AML-193 (cell line): ENCODE measurements around the gene ANP32E.
"Not testable (repeated sequence)": the region's sequence is repeated elsewhere in the genome, so short reads cannot be mapped to it uniquely, and the experiment has no call there.

Source experiments
- DNase-seq, 2 experiments: peaks; one replicate each; lab custom pipeline; 2025; lab: John Stamatoyannopoulos, UW

The ANP32E gene

DNA sequence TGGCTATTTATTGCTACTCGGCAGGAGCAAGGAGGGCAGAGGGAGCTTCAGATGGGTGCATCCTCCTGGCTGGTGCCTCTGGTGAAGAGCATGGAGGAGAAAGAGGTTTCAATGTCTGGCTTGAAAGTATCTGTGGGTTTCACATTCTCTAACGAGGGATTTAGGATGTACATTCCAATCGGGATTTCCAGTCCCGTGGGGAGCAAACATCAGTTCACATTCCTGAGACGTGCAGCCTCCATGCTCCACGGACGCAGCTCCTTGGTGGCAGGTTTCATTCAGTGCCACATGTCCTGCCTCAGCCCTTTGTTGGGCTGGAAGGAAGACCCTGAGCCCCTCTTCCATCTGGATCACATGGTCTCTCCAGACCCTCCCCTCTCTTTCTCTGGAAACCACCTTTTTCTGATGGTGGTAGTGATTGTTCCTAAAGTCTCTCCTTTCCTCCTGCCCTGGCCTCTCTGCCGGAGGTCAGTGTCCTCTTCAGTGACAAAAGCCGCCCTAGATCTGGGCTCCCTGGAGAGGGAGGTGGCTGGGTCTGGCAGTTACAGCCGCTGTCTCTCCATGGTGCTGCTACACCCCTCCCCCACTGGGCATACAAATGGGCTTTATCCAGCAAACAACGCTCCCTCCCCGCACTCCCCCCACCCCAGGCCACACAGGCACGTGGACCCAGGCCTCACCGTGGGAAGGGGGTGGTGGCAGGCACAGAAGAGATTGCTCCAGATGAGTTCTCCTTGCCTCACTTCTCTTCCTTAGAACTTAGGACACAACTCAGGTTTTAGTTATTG lies 20.8 kb upstream of the ANP32E start:
- DNase-seq: no peak

DNA sequence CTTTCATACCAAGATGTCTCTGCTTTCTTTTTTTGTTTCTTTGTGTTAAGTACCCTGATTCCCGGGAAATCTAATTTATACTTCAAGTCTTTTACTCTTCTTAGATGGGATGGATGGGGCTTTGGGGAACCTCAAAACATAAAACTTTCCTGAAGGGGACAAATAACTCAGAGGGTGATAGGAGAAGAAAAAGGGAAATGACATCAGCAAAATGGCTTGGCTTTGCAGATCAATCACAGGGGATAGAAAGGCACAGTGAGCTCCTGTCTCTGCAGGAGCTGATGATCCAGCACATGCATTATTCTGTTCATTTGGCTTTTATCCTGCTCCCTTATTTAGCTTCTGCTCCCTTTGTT lies 20.3 kb upstream of the ANP32E start:
- no peak for DNase-seq

DNA sequence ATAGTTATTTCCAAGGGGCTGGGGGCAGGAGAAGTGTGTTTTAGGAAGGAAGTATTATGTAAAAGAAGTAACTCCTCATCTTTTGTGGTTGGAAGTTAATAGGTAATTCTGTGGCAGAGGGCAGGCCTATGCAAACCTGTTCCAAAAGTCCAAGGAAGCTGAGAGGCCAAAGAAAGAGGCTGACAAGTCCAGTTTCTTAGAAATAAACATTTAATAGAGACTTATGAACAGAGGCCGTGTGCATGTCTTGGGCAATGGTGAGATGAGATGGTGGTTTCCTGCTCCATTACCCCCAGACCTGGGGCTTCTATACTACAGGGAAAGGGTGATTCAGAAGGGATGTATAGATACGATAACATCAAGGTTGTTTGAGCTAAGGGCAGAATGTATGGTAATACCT lies 14.0 kb upstream of the ANP32E start:
- peak; percentile 26 to 27 for DNase-seq

DNA sequence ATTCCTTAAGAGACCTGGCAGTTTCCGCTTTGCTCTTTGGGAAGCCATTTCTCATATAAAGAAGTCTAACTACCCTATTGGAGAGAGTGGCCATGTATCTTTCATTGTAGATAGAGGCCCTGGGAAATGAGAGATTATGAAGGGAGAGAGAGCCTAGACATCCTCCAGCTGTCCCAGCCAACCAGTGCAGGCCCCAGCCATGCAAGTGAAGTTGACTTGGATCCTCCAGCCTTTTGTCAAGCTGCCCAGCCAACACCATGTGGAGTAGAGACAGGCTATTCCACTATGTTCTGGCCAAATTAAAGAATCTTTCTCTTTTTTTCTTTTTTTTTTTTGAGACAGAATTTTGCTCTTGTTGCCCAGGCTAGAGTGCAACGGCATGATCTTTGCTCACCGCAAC lies 7.1 kb upstream of the ANP32E start:
- DNase-seq: no peak

DNA sequence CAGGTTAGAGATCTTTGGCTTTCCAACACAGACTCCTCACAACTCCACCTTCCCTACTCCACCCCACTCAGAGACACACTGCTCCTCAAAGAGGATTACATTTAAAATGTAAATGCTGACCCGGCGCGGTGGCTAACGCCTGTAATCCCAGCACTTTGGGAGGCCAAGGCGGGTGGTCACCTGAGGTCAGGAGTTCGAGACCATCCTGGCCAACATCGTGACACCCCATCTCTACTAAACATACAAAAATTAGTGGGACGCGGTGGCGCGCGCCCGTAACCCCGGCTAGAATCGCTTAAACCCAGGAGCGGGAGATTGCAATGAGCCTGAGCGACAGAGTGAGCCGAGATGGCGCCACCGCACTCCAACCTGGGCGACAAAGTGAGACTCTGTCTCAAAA lies 1.8 kb upstream of the ANP32E start:
- DNase-seq: no peak

DNA sequence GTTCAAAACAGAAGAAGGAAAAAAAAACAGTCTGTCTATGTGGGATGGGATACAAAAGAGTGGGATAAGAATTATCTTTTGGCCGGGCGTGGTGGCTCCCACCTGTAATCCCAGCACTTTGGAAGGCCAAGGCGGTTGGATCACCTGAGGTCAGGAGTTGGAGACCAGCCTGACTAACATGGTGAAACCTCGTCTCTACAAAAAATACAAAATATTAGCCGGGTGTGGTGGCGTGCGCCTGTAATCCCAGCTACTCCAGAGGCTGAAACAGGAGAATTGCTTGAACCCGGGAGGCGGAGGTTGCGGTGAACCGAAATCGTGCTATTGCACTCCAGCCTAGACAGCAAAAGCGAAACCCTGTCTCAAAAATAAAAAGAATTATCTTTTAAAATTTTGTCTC lies 1.3 kb upstream of the ANP32E start:
- not testable (repeated sequence) for DNase-seq

DNA sequence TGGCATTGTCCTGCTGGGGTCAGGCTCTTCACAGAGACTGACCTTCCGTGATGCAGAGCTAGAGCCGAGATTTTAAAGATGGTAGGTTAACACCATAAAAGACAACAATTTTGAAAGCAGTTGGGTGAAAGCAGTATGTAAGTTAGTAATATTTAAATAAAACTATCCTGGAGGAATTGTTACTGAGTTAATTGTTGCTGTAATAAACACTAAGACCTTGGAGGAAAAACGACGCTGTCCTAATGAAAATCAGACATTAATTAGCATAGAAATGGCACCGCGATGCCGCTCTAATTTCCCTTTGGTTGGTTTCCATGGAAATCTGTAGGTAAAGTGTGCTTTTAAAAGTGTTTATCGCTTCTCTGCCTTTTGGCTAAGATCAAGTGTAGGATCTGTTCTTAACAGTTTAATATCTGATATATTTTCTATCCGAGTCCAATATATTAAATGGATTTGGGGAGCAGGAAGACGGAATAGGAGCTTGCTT lies 745 bp upstream of the ANP32E start:
- DNase-seq: no peak

DNA sequence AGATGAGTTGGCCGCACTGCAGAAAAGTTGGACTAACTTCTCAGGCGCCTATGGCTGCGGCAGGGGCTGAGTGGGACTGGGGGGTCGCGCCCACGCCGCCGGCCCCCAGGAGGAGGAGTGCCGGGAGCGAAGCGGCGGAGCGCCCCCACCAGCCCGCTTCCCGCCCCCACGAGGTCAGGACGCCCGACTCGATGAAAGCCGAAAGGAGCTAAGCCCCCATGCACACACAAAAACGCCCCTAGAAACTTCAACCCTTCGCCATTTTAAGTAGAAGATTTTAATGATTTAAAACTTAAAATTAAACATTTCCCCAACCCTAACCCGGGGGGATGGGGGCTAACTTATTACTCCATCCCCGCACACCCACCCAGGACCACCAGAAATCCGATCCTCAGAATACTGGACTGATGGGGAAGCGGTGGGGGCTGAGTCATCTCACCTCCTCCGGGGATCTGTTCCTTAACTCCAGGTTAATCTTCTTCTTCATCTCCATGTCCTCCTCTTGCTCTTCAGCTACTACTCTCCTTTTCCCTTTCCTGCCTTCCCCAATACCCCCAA lies 539 bp downstream of the ANP32E start:
- no peak for DNase-seq

DNA sequence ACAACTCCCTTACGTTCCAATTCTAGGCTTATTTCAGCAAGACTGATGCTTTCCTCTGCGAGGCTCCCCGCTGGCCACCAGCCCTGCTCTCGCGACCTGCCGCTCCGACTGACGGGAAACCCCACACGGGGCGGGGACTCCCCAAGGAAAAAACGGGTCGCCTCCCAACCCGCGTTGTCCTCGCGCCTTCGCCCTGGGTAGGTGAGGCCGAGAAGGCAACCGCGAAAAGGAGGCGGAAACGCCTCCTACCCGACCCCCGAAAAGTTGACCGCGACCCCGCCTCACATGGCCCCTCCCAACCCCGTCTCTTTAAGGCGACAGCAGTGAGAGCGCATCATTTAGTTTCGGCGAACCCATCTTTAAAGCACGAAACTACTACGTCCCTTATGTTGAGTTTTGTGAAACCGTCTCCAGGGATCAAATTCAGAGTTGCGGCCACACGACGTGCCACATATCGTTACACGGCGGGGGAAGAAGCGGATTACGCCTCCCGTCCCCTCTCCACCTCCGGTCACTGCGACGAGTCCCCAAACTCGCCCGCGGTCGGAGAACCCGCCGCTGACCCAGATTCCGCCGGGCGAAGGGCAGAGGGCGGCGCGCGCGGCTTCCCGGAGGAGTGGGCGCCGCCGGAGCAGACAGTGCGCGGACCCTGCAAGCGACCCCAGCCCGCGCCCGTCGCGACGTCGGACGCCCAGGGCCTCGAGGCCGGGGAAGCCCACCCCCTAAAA lies 1.2 kb downstream of the ANP32E start:
- DNase-seq: peak; percentile 82 to 83

DNA sequence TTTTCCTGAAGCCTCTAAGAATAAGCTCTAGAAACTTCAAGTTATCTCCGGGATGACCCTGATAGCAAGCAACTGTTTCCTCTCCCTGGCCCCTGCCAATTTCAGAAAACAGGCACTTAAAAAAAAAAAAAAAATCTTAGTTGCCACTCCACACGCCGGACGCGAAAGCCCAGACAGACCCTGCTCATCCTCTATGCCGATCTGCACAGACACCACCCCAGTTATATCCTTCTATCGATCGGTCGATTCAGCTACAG lies 1.7 kb downstream of the ANP32E start:
- no peak for DNase-seq

DNA sequence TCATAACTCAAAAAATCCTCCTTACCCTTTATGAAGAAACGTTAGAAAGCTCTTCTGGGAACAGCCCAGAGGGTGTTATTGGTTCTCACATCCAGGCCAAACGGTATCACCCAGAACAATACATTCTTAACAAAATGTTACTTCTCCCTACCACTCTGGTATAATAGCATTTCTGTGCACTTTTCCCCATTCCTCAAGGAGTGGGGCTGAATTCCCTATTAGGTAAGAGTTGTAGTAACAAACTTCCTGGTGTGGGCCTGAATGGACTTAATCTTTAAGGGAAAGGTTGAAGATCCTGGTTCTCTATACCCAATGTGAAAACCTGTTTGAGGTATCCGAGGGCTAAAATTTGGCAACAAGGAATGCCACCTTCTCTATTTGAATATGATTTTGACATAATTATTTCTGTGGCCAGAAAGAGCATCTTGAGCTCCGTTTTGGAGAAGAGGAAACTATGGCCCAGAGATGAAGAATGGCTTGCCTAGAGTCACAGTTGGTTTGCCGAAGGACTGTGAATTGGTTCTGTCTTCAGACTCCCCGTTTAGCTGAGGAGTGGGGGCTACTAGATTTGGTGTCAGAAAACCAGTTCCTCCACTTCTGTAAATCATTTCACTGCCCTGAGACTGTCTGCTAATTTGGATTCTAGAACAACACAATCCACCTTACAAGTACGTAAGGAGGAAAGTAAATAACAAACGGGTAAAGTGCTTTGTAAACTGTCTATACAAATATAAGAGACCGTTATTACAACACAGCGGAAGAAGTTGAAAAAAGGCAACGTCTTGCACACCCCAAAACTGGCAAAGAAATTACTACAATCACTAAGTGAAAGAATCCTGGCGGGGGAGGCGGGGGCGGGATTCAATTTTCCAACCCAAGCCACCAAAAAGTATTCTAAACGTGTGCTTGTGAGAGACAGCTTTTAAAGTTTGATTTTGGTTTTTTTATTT lies 2.3 kb downstream of the ANP32E start:
- peak; percentile 74 to 77 for DNase-seq

DNA sequence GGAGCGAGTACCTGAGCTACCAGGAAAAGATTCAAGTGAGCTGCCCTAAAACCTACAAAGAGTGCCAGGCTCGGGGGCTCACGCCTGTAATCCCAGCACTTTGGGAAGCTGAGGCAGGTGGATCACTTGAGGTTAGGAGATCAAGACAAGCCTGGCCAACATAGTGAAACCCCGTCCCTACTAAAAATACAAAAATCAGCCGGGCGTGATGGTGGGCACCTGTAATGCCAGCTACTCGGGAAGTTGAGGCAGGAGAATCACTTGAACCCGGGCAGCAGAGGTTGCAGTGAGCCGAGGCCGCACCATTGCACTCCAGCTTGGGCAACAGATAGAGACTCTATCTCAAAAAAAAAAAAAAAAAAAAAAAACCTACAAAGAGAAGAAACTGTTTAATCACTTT lies 3.0 kb downstream of the ANP32E start:
- DNase-seq: not testable (repeated sequence)

DNA sequence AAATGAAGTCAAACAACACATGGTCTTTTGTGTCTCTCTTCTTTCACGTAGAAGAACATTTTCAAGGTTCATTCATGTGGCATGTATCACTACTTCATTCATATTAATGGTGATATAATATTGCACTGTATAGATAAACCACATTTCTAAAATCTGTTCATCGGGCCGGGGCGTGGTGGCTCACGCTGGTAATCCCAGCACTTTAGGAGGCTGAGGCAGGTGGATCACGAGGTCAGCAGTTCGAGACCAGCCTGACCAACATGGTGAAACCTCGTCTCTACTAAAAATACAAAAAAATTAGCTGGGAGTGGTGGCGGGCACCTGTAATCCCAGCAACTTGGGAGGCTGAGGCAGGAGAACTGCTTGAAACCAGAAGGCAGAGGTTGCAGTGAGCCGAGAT lies 7.7 kb downstream of the ANP32E start:
- DNase-seq: not testable (repeated sequence)

DNA sequence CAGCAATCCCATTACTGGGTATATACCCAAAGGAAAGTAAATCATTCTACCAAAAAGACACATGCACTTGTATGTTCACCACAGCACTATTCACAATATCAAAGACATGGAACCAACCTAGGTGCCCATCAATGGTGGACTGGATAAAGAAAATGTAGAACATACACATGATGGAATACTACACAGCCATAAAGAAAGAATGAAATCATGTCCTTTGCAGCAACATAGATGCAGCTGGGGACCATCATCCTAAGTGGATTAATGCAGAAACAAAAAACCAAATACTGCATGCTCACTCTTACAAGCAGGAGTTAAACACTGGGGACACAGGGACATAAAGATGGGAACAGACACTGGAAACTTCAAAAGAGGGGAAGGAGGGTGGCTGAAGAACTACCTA lies 8.7 kb downstream of the ANP32E start:
- DNase-seq: no peak

DNA sequence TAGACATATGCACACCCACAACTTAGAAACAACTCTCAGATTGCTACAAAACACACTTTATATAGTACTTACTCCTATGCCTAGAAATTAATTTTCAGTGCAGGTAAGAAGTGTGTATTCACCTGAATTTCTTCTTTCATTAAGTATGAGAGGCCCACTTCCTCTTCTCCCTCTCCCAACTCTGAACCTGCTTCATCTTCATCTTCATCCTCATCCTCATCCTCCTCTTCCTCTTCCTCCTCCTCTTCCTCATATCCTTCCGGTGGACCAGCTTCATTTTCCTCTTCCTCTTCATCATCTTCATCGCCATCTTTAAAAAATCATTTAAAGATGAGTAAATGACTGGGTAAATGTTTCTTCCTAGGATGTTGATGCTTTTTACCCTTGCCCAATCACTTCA lies 9.4 kb downstream of the ANP32E start:
- no peak for DNase-seq

DNA sequence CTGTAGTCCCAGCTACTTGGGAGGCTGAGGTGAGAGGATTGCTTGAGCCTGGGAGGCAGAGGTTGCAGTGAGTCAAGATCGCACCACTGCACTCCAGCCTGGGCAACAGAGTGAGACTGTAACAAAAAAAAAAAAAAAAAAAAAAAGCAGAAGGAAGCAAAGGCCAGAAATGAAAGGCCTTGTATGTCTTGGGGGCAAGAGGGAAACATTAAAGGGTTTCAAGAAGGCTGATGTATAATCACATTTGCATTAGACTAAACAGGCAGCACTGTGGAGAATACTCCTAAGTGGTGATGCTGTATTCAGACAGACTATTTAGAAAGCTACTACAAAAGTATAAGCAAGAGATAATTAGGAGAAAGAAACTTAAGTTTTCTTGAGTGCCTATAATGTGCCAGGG lies 10.4 kb downstream of the ANP32E start:
- no peak for DNase-seq

DNA sequence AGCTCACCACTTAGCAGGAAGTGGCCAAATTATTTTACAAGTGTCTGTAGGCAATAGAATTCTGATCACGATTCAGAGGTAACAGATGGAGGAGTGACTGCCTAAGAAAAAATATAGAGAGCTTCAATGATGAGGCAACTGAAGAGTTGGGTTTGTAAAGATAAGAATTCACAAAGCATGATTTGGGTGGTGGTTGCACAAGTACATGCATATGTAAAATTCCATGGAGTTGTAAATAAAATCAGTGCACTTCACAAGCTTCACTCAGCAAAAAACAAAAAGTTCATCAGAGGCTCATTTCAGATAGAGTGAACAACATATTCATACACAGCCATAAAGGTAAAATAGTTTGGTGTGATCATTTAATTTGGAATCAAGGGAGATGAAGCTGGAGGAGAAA lies 10.9 kb downstream of the ANP32E start:
- no peak for DNase-seq

DNA sequence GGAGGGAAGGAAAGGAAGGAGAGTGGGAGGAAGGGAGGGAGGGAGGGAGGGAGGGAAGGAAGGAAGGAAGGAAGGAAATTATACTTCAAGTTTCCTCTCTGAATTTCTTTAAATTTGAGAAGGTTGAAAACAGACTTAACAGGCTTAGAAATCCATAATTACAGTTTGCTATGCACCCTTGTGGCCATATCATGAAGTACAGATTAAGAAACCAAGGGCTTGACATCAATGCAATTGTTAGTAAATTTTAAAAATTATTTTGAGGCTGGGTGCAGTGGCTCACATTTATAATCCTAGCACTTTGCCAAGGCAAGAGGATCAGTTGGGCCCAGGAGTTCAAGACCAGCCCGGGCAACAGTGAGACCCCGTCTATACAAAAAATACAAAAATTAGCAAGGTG lies 14.4 kb downstream of the ANP32E start:
- peak; percentile 27 to 38 for DNase-seq

DNA sequence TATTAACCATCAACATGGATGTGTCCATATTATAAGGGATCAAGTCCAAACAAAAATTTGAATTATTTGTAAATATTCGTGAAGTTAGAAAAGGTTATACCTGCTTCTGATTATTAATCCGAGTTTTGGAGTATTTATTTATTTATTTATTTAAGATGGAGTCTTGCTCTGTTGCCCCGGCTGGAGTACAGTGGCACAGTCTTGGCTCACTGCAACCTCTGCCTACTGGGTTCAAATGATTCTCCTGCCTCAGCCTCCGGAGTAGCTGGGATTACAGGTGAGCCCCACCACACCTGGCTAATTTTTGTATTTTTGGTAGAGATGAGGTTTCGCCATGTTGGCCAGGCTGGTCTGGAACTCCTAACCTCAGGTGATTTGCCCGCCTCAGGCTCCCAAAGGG lies 20.1 kb downstream of the ANP32E start:
- not testable (repeated sequence) for DNase-seq

DNA sequence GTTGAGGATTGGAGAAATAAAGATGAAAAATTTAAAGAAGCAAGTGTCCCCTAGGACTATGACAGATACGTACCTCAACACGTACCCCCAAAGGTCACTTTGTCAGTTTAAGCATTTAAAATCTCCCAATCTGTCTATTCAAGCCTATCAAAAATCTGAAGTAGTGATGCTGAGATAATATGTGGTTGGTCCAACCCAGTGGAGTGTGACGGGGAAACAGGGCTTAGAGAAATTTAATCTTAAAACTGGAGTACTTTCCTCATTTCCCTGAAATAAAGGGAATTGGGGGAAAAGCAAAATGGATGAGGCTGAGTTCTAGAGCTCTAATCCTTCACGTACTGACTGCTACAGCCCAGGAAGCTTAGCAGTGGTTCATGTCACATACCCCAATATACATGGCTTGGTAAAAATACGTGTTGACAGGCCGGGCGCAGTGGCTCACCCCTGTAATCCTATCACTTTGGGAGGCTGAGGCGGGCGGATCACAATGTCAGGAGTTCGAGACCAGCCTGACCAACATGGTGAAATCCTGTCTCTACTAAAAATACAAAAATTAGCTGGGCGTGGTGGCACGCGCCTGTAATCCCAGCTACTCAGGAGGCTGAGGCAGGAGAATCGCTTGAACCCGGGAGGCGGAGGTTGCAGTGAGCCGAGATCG lies 21.7 kb downstream of the ANP32E start:
- DNase-seq: not testable (repeated sequence)

DNA sequence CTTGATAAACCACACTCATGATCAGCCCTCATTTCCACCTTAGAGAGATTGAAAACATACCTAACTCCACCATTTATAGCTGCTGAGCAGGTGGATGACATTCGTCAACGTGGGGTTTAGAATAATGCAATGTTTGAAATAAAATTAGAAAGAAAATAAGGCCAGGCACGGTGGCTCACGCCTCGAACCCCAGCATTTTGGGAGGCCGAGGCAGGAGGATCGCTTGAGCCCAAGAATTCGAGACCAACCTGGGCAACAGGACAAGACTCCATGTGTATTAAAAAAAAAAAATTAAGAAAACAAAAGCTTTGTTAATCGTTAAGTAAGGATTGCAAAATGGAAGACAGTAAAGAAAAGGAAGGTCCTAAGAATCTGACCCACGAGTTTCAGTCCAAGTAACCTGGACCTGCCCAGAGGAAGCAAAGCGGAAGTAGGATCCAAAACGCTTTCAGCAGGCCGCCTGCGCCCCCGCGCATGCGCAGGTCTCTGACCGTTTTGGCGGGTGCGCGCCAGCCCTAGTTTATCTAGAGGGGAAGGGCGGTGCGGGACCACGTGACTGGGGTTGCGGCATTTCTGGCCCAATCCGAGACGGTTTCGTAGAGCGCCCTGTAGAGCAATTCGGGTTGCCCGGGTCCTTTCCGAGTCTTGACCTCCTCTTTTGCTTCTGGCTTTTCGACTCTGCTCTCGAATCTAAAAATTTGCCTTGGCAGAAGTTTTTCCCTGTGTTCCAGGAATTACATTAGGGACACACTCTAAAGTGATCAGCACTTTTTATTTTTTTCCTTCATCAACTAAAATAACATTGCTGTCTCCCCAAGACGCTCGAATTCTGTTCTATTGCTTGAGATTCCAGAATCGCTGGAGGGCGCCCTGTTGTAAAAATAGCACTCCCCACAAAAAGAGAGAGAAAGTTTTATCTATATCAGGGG lies 22.5 kb downstream of the ANP32E start:
- DNase-seq: peak; percentile 93 to 95
